Osteocyte (in vitro differentiated cells): ENCODE data around the gene CHTF8. TPM values are rescaled to one million over a fixed set of nuclear protein-coding genes. Genes with fewer than 3 reads are reported as not detected.

Experiments
- DNase-seq: peaks from one replicate; pipeline ENCODE4 v3.0.0; 2021; ENCODE audit warnings: mixed read lengths; ENCODE audit not compliant: unreplicated experiment; ENCODE audit errors: extremely low spot score
- H3K27ac Mint-ChIP-seq: one replicate; pipeline ENCODE4 v1.8.0; 2021; ENCODE audit warnings: mild to moderate bottlenecking, mixed read lengths; ENCODE audit not compliant: unreplicated experiment
- H3K27me3 Mint-ChIP-seq: one replicate; pipeline ENCODE4 v1.8.0; 2021; ENCODE audit warnings: mixed read lengths; ENCODE audit not compliant: unreplicated experiment
- H3K36me3 Mint-ChIP-seq: one replicate; pipeline ENCODE4 v1.8.0; 2021; ENCODE audit warnings: mixed read lengths; ENCODE audit not compliant: unreplicated experiment
- H3K4me1 Mint-ChIP-seq: one replicate; pipeline ENCODE4 v1.8.0; 2021; ENCODE audit warnings: mixed read lengths; ENCODE audit not compliant: unreplicated experiment
- H3K4me3 Mint-ChIP-seq: one replicate; pipeline ENCODE4 v1.8.0; 2021; ENCODE audit warnings: mild to moderate bottlenecking, moderate library complexity, mixed read lengths; ENCODE audit not compliant: unreplicated experiment
- H3K9me3 Mint-ChIP-seq: one replicate; pipeline ENCODE4 v1.8.0; 2021; ENCODE audit warnings: mixed read lengths; ENCODE audit not compliant: unreplicated experiment
- total RNA-seq: library from RNA; stranded (reverse); gene quantifications from 2 replicates; pipeline ENCODE4 v1.2.1, GENCODE V29; 2021
- TF ChIP-seq, protein P1 (sequence below): fragments of 200-600 bp; sonication (generic); IDR thresholded peaks from 2 replicates; pipeline ENCODE4 v1.5.0; 2021; ENCODE audit warnings: antibody characterized with exemption, mild to moderate bottlenecking, moderate library complexity

Gene CHTF8
- total RNA-seq, 1 donor from 2014 or later, result 88.0 TPM

DNA sequence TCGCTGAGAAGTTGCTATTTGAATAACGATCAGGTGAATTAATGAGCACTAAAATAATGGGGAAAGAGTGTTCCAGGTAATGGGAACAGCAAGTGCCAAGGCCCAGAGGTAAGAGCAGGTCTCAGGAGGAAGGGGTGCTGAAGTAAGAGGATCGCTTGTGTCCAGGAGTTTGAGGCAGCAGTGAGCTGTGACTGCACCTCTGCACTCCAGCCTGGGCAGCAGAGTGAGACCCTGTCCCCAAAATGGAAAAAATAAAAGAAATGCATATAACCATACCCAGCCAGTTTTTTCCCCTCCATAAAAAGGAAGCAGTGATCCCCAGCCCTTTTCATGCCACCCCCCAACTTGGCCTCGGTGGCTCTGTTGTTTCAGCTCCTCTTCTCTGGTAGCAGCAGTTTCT, 43.7 kb downstream of the CHTF8 start:
- H3K4me1 Mint-ChIP-seq, result no peaks in the 10 kb centered on the region
- DNase-seq, result no peak
- H3K27ac Mint-ChIP-seq, result no peak overlapping the region
- H3K9me3 Mint-ChIP-seq, result no peaks in the 10 kb centered on the region
- peaks cover 4% of the 10 kb centered on the region for H3K36me3 Mint-ChIP-seq
- H3K27me3 Mint-ChIP-seq, result no peaks in the 10 kb centered on the region
- no peak overlapping the region for H3K4me3 Mint-ChIP-seq
- TF ChIP-seq, protein P1, sequence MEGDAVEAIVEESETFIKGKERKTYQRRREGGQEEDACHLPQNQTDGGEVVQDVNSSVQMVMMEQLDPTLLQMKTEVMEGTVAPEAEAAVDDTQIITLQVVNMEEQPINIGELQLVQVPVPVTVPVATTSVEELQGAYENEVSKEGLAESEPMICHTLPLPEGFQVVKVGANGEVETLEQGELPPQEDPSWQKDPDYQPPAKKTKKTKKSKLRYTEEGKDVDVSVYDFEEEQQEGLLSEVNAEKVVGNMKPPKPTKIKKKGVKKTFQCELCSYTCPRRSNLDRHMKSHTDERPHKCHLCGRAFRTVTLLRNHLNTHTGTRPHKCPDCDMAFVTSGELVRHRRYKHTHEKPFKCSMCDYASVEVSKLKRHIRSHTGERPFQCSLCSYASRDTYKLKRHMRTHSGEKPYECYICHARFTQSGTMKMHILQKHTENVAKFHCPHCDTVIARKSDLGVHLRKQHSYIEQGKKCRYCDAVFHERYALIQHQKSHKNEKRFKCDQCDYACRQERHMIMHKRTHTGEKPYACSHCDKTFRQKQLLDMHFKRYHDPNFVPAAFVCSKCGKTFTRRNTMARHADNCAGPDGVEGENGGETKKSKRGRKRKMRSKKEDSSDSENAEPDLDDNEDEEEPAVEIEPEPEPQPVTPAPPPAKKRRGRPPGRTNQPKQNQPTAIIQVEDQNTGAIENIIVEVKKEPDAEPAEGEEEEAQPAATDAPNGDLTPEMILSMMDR, result no peak

DNA sequence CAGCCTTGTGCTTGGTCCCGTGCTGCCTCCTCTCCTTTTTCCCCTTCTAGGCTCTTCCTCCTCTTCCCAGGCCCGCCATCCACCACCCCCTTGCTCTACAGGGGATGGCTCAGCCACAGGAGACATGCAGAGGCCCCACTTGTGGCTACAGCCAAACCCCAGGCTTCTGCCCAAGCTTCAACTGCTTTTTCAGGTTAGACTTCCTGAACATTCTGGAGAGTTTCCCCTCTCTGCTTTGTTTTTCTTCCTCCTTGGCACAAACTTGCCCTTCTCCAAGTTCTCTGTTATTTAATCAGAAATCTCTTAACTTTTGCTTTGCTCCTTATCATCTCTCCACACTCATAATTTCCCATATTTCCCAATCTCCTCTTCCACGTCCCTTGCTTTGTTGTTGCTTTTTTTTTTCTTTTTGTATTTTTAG, 45.2 kb downstream of the CHTF8 start:
- H3K4me1 Mint-ChIP-seq, result no peaks in the 10 kb centered on the region

DNA sequence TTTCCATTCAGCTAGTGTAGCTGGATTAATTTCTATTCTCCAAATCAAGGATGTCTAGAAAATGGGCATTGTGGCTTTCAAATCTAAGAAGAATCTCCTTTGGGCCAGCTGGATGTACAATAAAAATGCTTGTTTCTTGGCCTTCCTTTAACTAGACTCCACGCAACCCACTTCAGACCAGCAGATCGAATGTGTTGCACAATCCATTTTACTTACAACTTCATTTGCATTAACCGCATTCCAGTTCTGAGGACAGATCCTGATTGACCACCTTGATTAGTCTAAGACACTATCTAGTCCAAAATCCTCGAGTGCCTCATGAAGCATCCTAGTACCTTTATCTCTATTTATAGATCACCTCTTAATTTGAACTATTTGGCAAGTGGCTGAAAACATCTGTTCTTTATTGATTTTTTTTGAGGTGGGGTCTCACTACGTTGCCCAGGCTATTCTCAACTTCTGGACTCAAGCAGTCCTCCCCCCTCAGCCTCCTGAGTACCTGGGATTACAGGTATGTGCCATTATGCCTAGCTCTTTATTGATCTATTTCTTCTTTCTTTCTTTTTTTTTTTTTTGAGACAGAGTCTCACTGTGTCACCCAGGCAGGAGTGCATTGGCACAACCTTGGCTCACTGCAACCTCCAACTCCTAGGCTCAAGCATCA, 47.2 kb downstream of the CHTF8 start:
- no peak overlapping the region for H3K4me3 Mint-ChIP-seq
- H3K27me3 Mint-ChIP-seq, result no peaks in the 10 kb centered on the region
- TF ChIP-seq, protein P1, result no peak
- DNase-seq, result no peak
- no peaks in the 10 kb centered on the region for H3K9me3 Mint-ChIP-seq
- H3K4me1 Mint-ChIP-seq, result no peaks in the 10 kb centered on the region
- peaks cover 4% of the 10 kb centered on the region for H3K36me3 Mint-ChIP-seq
- H3K27ac Mint-ChIP-seq, result no peak overlapping the region

More for the DNA sequence above, 45.2 kb downstream of the CHTF8 start:
- Mint-ChIP-seq H3K27me3 (no peaks in the 10 kb centered on the region), H3K27ac (no peak overlapping the region), H3K36me3 (peaks cover 4% of the 10 kb centered on the region), H3K9me3 (no peaks in the 10 kb centered on the region), H3K4me3 (no peak overlapping the region)
- TF ChIP-seq, protein P1, result no peak
- no peak for DNase-seq

DNA sequence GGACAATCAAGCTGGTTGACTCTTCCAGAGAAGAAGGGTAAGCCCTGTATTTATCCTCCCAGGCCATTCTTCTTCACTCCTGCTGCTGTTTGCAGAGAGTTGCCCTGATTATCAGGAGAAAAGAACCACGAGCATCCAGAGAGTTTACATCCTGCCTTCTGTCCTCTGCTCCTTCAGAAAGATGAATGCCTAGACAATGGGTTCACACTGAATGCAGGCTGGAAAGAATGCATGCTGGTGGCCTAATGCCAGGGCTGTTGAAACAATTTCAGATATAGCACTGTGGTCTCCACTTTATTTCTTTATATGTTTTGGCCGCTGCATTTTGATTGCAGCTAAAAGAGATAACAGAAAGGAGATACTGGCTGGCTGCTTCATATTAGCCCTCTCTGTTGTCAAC, 48.1 kb downstream of the CHTF8 start:
- Mint-ChIP-seq H3K27me3 (no peaks in the 10 kb centered on the region), H3K36me3 (peaks cover 4% of the 10 kb centered on the region), H3K27ac (no peak overlapping the region), H3K9me3 (no peaks in the 10 kb centered on the region), H3K4me3 (no peak overlapping the region), H3K4me1 (no peaks in the 10 kb centered on the region)
- no peak for DNase-seq
- TF ChIP-seq, protein P1, result no peak

DNA sequence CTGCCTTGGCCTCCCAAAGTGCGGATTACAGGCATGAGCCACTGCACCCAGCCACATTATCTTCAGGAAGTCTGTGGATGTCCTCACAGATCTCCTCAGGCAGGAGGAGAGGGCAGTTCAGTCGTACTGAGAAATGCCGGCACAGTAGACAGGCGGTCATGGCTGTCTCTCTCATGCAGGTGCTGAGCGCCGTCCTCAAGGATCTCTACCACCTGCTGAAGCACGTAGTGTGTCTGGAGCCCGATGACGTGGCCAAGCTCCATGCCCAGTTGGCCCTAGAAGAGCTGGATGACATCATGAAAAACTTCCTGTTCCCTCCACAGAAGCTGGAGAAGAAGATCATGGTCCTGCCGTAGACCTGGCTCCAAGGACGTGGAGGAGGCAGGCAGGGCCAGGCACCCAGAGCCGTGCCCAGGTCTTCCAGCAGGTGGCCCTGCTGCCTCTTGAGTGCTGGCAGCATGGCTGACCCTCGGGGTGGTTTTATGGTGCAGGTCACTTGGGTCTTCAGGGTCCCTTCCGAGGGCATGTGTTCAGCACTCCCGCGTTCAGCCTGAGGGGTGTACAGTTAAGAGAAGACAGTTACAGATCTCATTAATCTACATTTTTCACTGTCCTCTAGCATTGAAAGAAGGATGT, 49.0 kb downstream of the CHTF8 start:
- H3K36me3 Mint-ChIP-seq, result peaks cover 4% of the 10 kb centered on the region
- no peaks in the 10 kb centered on the region for H3K9me3 Mint-ChIP-seq
- no peak overlapping the region for H3K4me3 Mint-ChIP-seq
- H3K27ac Mint-ChIP-seq, result no peak overlapping the region
- no peaks in the 10 kb centered on the region for H3K4me1 Mint-ChIP-seq
- TF ChIP-seq, protein P1, result no peak
- H3K27me3 Mint-ChIP-seq, result no peaks in the 10 kb centered on the region
- DNase-seq, result no peak
